Liver (tissue), 9 donors: Measurements from ENCODE around the gene CAGE1. TPM values are rescaled to one million over a fixed set of nuclear protein-coding genes. Genes with fewer than 3 reads are reported as not detected.

Source experiments
- DNase-seq: peaks from one replicate; pipeline ENCODE4 v3.0.0-alpha.2; 2017; ENCODE audit warnings: low spot score
- H3K27ac ChIP-seq, 2 donors: one replicate each; pipeline ENCODE4 v1.7.0; 2013; ENCODE audit warnings: inconsistent platforms in 2 of 2, low read length in 2 of 2, control low read depth in 1 of 2, low read depth in 1 of 2, mild to moderate bottlenecking in 1 of 2
- H3K27me3 ChIP-seq, 4 donors: one replicate each; pipeline versions ENCODE4 v1.6.1 to v1.7.0; 2013; ENCODE audit warnings: low read length in 3 of 4, inconsistent platforms in 1 of 4, mild to moderate bottlenecking in 1 of 4, moderate library complexity in 1 of 4; ENCODE audit not compliant: control insufficient read depth in 4 of 4, insufficient read depth in 4 of 4
- H3K36me3 ChIP-seq, 4 donors: one replicate each; pipeline versions ENCODE4 v1.6.1 to v1.7.0; 2013; ENCODE audit warnings: low read length in 3 of 4, mild to moderate bottlenecking in 3 of 4, low read depth in 1 of 4, moderate library complexity in 1 of 4; ENCODE audit not compliant: control insufficient read depth in 4 of 4, insufficient read depth in 3 of 4
- H3K4me1 ChIP-seq, 4 donors: one replicate each; pipeline versions ENCODE4 v1.6.1 to v1.7.0; 2013; ENCODE audit warnings: low read length in 3 of 4, mild to moderate bottlenecking in 3 of 4, moderate library complexity in 1 of 4; ENCODE audit not compliant: control insufficient read depth in 4 of 4, insufficient read depth in 4 of 4
- H3K4me3 ChIP-seq, 3 donors: one replicate each; pipeline versions ENCODE4 v1.6.1 to v1.7.0; 2013; ENCODE audit warnings: low read length in 3 of 3, control low read depth in 1 of 3, low read depth in 1 of 3, mild to moderate bottlenecking in 1 of 3
- H3K9ac ChIP-seq, 2 donors: one replicate each; pipeline ENCODE4 v1.7.0; 2013; ENCODE audit warnings: low read length in 2 of 2, mild to moderate bottlenecking in 2 of 2, moderate library complexity in 2 of 2, control low read depth in 1 of 2, low read depth in 1 of 2
- H3K9me3 ChIP-seq, 4 donors: one replicate each; pipeline versions ENCODE4 v1.6.1 to v1.7.0; 2013; ENCODE audit warnings: low read length in 3 of 4; ENCODE audit not compliant: control insufficient read depth in 4 of 4
- EGR1 ChIP-seq, 2 donors: IDR thresholded peaks; 2 replicates each; pipeline ENCODE4 v1.6.1; 2016 to 2018; ENCODE audit warnings: antibody characterized with exemption in 2 of 2, low read depth in 2 of 2
- FOXA1 ChIP-seq: IDR thresholded peaks from 2 replicates; pipeline ENCODE4 v1.6.1; 2016; ENCODE audit warnings: antibody characterized with exemption
- FOXA2 ChIP-seq: IDR thresholded peaks from 2 replicates; pipeline ENCODE4 v1.6.1; 2016; ENCODE audit warnings: antibody characterized with exemption
- GABPA ChIP-seq, 2 donors: IDR thresholded peaks in 1 of 2; conservative IDR thresholded peaks in 1 of 2; 2 replicates each; pipeline ENCODE4 v1.6.1; 2016; ENCODE audit warnings: antibody characterized with exemption in 2 of 2, mild to moderate bottlenecking in 1 of 2, moderate library complexity in 1 of 2
- NR2F2 ChIP-seq: IDR thresholded peaks from 2 replicates; pipeline ENCODE4 v1.6.1; 2016; ENCODE audit warnings: antibody characterized with exemption
- TAF1 ChIP-seq: conservative IDR thresholded peaks from 2 replicates; pipeline ENCODE4 v1.6.1; 2016; ENCODE audit warnings: antibody characterized with exemption, mild to moderate bottlenecking
- YY1 ChIP-seq: IDR thresholded peaks from 2 replicates; pipeline ENCODE4 v1.6.1; 2016; ENCODE audit warnings: antibody characterized with exemption, mild to moderate bottlenecking
- WGBS: extraction: QIAGEN DNeasy Blood & Tissue Kit; methylation state at CpG from one replicate; pipeline ENCODE4 v1.1.7; 2013; 5-methylcytosine and 5-hydroxymethylcytosine counted together
- polyA plus RNA-seq, 2 donors: library from polyadenylated mRNA; stranded (reverse) in 1 of 2; unstranded in 1 of 2; fragments of 200-250 nt in 1 of 2; fragments of >200 nt in 1 of 2; fragmentation: Nextera tagmentation in 1 of 2; extraction: Ambion mirVana in 1 of 2; gene quantifications; one replicate each; pipeline versions ENCODE4 v1.2.1 to v1.2.3, GENCODE V29; 2013 to 2015
- total RNA-seq, 2 donors: library from RNA; depleted of rRNA; stranded (reverse); fragments of >200 nt; gene quantifications; one replicate each; pipeline ENCODE4 v1.2.3, GENCODE V29; 2014
- TF ChIP-seq, protein P1 (sequence below): IDR thresholded peaks from 2 replicates; pipeline ENCODE4 v1.6.1; 2016; ENCODE audit warnings: antibody characterized with exemption
- TF ChIP-seq, protein P2 (sequence below): IDR thresholded peaks from 2 replicates; pipeline ENCODE4 v1.6.1; 2016; ENCODE audit warnings: antibody characterized with exemption, mild to moderate bottlenecking
- TF ChIP-seq, protein P3 (sequence below): fragments of 150-350 bp; IDR thresholded peaks from 2 replicates; pipeline ENCODE4 v1.5.1; 2017; ENCODE audit warnings: improper control_type of control experiment, low read depth, low read length; ENCODE audit not compliant: missing input control
- TF ChIP-seq, protein P4 (sequence below): IDR thresholded peaks from 2 replicates; pipeline ENCODE4 v1.6.1; 2016; ENCODE audit warnings: antibody characterized with exemption
- donor health status: healthy.
- donor health status: healthy.
- donor health status: healthy.
- donor health status: healthy.
- donor health status: healthy.

CAGE1 gene
- total and polyA plus RNA-seq, 4 donors, result 0.08 TPM; not detected in 3

DNA sequence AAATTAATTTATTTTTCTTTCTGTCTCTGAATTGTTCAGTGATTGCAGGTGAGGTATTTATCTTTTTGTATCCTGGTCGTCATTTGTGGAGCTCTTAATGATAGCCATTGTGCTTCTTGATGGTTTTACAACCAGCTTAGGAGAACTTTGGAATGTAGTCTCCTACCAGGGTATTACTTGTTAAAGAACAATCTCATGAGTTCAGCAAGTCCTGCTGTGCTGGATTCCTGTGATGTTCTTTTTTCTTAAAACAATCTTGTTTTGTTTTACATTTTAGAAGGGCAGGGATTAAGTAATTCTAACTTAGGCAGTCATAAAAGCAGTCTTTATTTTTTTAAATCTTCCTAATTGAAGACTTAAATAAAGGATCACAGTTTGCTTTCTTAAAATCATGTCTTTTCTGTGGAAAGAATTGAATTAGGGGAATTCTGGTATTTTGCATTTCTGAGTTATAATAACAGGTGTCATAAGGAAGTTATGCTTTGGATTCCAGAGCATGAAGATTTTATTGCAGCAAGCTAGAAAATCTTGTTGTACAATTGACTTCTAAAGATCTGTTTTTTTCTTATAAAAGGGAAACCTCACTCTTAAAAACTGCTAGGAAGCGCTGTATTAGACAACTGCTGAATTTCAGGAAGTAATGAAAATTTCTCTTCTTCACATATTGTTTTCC, 23.7 kb upstream of the CAGE1 start (continued):
- no peak for TF ChIP-seq YY1
- TF ChIP-seq, protein P1, sequence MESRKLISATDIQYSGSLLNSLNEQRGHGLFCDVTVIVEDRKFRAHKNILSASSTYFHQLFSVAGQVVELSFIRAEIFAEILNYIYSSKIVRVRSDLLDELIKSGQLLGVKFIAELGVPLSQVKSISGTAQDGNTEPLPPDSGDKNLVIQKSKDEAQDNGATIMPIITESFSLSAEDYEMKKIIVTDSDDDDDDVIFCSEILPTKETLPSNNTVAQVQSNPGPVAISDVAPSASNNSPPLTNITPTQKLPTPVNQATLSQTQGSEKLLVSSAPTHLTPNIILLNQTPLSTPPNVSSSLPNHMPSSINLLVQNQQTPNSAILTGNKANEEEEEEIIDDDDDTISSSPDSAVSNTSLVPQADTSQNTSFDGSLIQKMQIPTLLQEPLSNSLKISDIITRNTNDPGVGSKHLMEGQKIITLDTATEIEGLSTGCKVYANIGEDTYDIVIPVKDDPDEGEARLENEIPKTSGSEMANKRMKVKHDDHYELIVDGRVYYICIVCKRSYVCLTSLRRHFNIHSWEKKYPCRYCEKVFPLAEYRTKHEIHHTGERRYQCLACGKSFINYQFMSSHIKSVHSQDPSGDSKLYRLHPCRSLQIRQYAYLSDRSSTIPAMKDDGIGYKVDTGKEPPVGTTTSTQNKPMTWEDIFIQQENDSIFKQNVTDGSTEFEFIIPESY, result no peak

DNA sequence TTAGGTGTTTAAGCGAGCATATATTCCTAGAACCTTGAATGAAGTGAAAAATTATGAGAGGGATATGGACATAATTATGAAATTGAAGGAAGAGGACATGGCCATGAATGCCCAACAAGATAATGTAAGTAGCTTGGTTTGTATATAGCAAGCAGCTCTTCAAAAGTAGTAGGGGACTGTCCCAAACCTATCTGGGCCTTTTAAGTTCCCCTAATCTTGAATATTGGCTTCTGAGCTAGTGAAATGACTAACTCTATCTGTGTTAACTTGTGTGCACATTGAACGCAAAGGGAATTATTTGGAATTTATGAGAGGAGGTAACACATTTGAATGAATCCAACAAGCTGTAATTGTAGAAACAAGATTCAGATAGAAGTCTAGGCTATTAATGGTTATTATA, 21.8 kb upstream of the CAGE1 start:
- WGBS, result 97% methylated on average over 2 of the region's 2 CpGs
- Histone ChIP-seq H3K4me1 (no peaks in the 10 kb centered on the region), H3K36me3 (peaks cover 12 to 63% (median 42%) of the 10 kb centered on the region in 4 donors), H3K4me3 (no peak overlapping the region), H3K27me3 (no peaks in the 10 kb centered on the region), H3K9ac (no peak overlapping the region), H3K27ac (no peak overlapping the region), H3K9me3 (no peaks in the 10 kb centered on the region)
- no peak for DNase-seq
- TF ChIP-seq, protein P2, sequence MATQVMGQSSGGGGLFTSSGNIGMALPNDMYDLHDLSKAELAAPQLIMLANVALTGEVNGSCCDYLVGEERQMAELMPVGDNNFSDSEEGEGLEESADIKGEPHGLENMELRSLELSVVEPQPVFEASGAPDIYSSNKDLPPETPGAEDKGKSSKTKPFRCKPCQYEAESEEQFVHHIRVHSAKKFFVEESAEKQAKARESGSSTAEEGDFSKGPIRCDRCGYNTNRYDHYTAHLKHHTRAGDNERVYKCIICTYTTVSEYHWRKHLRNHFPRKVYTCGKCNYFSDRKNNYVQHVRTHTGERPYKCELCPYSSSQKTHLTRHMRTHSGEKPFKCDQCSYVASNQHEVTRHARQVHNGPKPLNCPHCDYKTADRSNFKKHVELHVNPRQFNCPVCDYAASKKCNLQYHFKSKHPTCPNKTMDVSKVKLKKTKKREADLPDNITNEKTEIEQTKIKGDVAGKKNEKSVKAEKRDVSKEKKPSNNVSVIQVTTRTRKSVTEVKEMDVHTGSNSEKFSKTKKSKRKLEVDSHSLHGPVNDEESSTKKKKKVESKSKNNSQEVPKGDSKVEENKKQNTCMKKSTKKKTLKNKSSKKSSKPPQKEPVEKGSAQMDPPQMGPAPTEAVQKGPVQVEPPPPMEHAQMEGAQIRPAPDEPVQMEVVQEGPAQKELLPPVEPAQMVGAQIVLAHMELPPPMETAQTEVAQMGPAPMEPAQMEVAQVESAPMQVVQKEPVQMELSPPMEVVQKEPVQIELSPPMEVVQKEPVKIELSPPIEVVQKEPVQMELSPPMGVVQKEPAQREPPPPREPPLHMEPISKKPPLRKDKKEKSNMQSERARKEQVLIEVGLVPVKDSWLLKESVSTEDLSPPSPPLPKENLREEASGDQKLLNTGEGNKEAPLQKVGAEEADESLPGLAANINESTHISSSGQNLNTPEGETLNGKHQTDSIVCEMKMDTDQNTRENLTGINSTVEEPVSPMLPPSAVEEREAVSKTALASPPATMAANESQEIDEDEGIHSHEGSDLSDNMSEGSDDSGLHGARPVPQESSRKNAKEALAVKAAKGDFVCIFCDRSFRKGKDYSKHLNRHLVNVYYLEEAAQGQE, result no peak
- TF ChIP-seq EGR1 (IDR thresholded peaks at IDR 0.05; ENCODE audit: low read depth in 2 of 2) (no peak), FOXA2 (no peak), FOXA1 (no peak), TAF1 (no peak), NR2F2 (no peak), GABPA (IDR thresholded peaks at IDR 0.05 in 1 of 2, conservative IDR thresholded peaks at IDR 0.05 in 1 of 2) (no peak)
- TF ChIP-seq, protein P1, result no peak
- TF ChIP-seq, protein P3, sequence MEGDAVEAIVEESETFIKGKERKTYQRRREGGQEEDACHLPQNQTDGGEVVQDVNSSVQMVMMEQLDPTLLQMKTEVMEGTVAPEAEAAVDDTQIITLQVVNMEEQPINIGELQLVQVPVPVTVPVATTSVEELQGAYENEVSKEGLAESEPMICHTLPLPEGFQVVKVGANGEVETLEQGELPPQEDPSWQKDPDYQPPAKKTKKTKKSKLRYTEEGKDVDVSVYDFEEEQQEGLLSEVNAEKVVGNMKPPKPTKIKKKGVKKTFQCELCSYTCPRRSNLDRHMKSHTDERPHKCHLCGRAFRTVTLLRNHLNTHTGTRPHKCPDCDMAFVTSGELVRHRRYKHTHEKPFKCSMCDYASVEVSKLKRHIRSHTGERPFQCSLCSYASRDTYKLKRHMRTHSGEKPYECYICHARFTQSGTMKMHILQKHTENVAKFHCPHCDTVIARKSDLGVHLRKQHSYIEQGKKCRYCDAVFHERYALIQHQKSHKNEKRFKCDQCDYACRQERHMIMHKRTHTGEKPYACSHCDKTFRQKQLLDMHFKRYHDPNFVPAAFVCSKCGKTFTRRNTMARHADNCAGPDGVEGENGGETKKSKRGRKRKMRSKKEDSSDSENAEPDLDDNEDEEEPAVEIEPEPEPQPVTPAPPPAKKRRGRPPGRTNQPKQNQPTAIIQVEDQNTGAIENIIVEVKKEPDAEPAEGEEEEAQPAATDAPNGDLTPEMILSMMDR, result no peak
- TF ChIP-seq, protein P4, sequence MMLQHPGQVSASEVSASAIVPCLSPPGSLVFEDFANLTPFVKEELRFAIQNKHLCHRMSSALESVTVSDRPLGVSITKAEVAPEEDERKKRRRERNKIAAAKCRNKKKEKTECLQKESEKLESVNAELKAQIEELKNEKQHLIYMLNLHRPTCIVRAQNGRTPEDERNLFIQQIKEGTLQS, result no peak
